ENCODE data around the gene RIPOR1.

Gene RIPOR1

DNA sequence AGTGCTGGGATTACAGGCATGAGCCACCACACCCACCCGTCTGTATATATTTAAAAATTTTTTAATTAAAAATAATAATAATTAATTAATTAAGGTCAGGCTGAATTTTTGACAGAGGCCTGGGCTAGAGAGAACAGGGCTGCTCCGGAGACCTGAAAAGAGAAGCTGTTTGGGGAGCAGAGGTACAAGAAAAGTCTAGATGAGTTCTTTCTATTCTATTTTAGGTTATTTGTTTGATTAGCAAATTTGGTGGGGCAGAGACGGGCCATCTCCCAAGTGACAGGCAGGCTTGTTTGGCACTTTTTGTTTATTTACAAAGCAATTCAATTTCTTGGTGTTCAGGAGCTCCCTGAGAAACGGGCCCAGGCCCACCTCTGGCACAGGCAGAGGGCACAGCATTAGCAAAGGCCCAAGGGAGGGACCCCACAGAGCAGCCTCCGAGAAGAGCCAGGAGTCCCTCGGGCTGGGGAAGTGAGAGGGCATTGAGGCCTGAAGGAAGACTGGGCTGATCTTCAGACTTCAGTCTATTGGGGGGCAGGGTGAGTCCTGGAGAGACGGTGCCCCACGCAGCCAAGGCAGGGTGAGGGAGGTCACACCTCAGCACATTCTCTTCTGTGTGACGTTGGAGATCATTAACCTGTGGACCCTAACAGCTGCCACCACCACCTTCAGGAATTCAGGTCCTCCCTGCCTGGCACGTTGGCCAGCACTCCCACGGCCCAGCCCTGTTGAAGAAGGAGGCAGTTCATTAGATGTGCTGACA is 10.8 kb upstream of the RIPOR1 start:
- DNase-seq (ENCODE audit: low read depth), result no peak
- H3K4me3 ChIP-seq (ENCODE audit: low read length), result no peak overlapping the region
- TF ChIP-seq, protein P1, sequence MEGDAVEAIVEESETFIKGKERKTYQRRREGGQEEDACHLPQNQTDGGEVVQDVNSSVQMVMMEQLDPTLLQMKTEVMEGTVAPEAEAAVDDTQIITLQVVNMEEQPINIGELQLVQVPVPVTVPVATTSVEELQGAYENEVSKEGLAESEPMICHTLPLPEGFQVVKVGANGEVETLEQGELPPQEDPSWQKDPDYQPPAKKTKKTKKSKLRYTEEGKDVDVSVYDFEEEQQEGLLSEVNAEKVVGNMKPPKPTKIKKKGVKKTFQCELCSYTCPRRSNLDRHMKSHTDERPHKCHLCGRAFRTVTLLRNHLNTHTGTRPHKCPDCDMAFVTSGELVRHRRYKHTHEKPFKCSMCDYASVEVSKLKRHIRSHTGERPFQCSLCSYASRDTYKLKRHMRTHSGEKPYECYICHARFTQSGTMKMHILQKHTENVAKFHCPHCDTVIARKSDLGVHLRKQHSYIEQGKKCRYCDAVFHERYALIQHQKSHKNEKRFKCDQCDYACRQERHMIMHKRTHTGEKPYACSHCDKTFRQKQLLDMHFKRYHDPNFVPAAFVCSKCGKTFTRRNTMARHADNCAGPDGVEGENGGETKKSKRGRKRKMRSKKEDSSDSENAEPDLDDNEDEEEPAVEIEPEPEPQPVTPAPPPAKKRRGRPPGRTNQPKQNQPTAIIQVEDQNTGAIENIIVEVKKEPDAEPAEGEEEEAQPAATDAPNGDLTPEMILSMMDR (IDR thresholded peaks at IDR 0.05; ENCODE audit: insufficient read depth, low read depth, low read length, missing control alignments), result no peak

DNA sequence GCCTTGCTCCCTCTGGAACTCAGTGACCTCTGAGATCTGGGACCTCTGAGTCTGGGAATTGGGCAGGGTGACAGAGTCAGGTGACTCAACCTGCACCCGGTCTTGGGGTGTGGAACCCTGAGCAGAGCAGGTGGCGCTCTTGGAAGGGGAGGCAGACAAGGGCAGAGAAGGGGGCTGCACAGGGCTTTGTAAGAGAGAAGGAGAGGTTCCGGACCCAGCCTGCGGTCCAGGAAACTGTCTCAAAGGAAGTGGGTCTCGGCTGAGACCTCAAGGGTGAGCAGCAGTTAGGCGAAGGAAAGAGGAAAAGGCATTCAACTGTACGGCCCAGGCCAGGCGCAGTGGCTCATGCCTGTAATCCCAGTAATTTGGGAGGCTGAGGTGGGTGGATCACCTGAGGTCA is 10.0 kb upstream of the RIPOR1 start:
- no peak for DNase-seq (ENCODE audit: low read depth)
- TF ChIP-seq, protein P1 (IDR thresholded peaks at IDR 0.05; ENCODE audit: insufficient read depth, low read depth, low read length, missing control alignments), result no peak
- H3K4me3 ChIP-seq (ENCODE audit: low read length), result no peak overlapping the region

DNA sequence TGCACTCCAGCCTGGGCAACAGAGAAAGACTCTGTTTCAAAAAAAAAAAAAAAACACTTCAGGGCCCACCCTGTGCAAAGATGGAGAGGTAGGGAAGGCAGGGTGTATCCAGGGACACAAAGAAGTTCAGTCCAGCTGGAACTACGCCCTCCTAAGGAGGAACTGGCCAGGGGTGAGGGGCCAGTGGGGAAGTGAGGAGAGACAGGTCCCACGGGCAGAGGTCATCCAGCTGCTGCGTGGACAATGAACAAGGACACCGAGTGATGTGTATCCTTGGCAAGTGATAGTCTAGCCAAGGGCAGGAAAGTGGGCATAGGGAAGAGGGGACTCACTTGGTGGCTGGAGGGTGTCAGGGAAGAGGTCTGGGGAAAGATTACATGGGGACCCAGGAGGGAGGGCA is 9.4 kb upstream of the RIPOR1 start:
- no peak for DNase-seq (ENCODE audit: low read depth)
- H3K4me3 ChIP-seq (ENCODE audit: low read length), result no peak overlapping the region
- TF ChIP-seq, protein P1 (IDR thresholded peaks at IDR 0.05; ENCODE audit: insufficient read depth, low read depth, low read length, missing control alignments), result no peak

DNA sequence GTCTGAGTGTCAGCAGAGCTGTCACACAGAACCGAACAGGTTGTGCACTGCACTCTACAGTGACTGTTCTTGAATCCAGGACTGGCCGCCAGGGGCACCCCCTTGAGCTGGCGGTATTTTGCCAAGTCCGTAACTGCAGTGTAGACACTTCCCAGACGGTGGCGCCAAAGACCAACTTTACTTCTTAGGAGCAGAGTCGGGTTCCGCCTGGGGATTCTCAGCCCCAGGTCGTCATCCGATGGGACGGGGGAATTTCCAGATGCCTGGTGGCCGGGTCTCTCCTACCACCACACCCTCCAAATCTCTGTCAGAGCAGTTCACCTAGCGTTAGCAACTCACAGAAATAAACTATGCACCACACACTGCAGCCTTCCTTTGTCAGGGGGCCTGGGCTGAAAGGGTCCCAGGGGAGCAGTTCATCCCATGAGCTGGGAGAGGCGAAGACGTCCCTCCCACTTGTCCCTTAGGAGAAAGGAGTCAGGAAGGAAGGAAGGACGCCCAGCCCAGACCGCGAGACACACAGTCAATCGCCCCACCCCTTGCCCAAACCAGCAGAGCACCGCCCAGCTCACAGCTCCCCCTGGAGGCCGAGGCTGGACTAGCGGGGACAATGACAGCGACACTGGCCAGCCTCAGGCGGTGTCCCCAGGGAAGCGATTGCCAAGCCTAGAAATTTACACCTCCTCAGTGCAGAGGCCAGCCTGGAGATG is 7.4 kb upstream of the RIPOR1 start:
- peak; percentile 98 for DNase-seq (ENCODE audit: low read depth)
- peak overlapping the region; percentile 52 for H3K4me3 ChIP-seq (ENCODE audit: low read length)
- TF ChIP-seq, protein P1 (IDR thresholded peaks at IDR 0.05; ENCODE audit: insufficient read depth, low read depth, low read length, missing control alignments), result peak; percentile 97

DNA sequence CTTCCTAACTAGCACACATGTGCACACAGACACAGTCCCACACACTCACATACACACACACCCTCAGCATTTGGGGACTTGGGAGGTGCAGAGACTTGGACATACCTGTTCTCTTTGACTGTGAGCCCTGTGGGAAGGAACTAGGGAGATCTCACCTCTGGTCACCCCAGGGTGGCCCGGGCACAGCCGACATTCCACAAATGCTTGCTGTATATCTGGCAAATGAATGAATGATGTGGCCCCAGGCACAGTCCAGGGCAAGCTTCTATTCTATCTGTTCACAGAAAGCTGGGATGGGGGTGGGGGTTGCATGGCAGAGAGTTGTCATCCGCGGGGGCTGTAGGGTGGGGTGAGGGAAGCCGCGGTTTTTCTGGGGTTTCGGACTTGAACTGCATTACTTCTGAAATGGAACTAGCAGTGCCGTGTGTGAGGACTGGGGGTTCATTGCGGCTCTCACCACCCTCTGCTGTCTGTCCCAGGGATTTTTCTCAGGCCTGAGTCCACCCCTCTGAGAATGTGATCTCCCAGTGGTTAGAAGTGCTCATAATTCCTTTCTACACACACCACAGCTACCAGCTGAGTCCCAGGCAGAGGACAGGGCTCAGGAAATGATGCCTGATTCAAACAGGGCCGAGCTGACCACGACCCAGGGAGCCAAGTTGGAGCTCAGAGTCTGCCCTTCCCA is 3.3 kb upstream of the RIPOR1 start:
- TF ChIP-seq, protein P1 (IDR thresholded peaks at IDR 0.05; ENCODE audit: insufficient read depth, low read depth, low read length, missing control alignments), result no peak
- no peak for DNase-seq (ENCODE audit: low read depth)
- no peak overlapping the region for H3K4me3 ChIP-seq (ENCODE audit: low read length)

DNA sequence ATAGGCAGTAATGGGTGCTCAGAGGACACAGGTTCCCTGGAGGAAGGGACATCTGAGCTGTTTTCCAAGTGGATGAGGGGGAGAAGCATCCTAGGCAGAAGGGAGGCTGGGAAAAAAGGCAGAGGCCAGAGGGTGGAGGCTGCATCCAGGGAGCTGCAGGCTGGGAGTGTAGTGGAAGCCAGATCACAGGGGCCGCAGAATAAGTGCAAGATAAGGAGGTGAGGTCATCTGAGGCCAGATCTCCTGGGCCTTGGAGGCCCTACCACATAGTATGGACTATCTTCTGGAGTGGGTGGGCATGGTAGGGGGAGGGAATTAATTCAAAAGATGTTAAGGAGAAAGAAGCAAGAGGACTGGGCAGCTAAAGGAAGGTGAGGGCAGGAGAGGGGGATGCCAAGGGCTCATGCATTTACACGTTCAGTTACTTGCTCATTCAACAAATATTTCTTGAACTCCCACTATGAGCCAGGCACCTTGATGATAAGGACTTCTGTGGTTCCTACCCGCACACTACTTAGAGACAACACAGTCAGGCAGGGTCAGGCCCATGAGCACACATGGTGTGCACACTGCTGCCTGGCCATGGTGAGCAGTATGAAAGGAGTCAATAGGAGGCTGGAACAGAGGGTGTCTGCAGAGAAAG is 2.4 kb upstream of the RIPOR1 start:
- DNase-seq (ENCODE audit: low read depth), result peak; percentile 78
- TF ChIP-seq, protein P1 (IDR thresholded peaks at IDR 0.05; ENCODE audit: insufficient read depth, low read depth, low read length, missing control alignments), result no peak
- H3K4me3 ChIP-seq (ENCODE audit: low read length), result no peak overlapping the region
